Activated CD8-positive, alpha-beta T cell treated with anti-CD3 and anti-CD28 coated beads, Interleukin-2, amount 10 ng/mL, durations not matched to agents 7 days and 5 days (primary cell): ENCODE data around the gene PELI1. TPM values are rescaled to one million over a fixed set of nuclear protein-coding genes. Genes with fewer than 3 reads are reported as not detected.
A peak's percentile ranks its signal among the peaks of the same experiment; 100 is the strongest.
"Not testable (repeated sequence)": the region's sequence is repeated elsewhere in the genome, so short reads cannot be mapped to it uniquely, and the experiment has no call there.

ENCODE experiments used
- ATAC-seq: fragments of 150-1000 bp; cut with Tn5 transposase; one replicate; pipeline ENCODE4 v1.10.0; 2021; ENCODE audit warnings: moderate library complexity
- CTCF ChIA-PET: fragments of 350-600 bp; sonication (Branson Sonifier 250); formaldehyde crosslinking; loops from one replicate; lab custom pipeline; 2021; ENCODE audit warnings: antibody characterized with exemption; lab: Charles Lee
- POLR2A ChIA-PET: fragments of 350-600 bp; sonication (Branson Sonifier 250); formaldehyde crosslinking; loops from one replicate; lab custom pipeline; 2021; ENCODE audit warnings: antibody characterized with exemption; lab: Charles Lee
- DNase-seq: peaks from one replicate; pipeline ENCODE4 v3.0.0-alpha.2; 2020
- H3K27ac Mint-ChIP-seq: one replicate; pipeline ENCODE4 v1.8.0; 2021; ENCODE audit warnings: mild to moderate bottlenecking, mixed read lengths
- H3K27me3 Mint-ChIP-seq: one replicate; pipeline ENCODE4 v1.8.0; 2021; ENCODE audit warnings: low read depth, mixed read lengths
- H3K36me3 Mint-ChIP-seq: one replicate; pipeline ENCODE4 v1.8.0; 2021; ENCODE audit warnings: low read depth, mixed read lengths
- H3K4me1 Mint-ChIP-seq: one replicate; pipeline ENCODE4 v1.8.0; 2021; ENCODE audit warnings: low read depth, mixed read lengths
- H3K4me3 Mint-ChIP-seq: one replicate; pipeline ENCODE4 v1.8.0; 2021; ENCODE audit warnings: mild to moderate bottlenecking, mixed read lengths
- H3K9me3 Mint-ChIP-seq: one replicate; pipeline ENCODE4 v1.8.0; 2022; ENCODE audit warnings: mixed read lengths; ENCODE audit not compliant: insufficient read depth
- total RNA-seq, 2 experiments: library from RNA; stranded (reverse); gene quantifications; one replicate each; pipeline ENCODE4 v1.2.3, GENCODE V29; 2021

The PELI1 gene
- total RNA-seq, 2 experiments from 2014 or later, result 21.1 to 21.9 TPM

DNA sequence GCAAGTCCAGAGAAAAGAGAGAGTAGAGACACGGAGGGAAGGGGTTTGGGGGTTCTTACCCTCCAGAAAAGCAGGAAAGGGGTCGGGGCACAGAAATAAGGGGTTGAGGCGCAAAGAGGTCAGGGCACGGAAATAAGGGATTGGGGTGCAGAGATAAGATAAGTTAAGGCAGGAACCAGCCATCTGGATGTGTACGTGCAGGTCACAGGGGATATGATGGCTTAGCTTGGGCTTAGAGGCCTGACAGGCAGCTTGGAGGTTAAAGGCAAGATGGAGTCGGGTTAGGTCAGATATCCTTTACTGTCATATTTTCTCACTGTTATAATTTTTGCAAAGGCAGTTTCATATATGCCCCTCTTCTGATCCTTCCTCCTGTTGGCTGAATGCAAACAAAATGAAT, 64.5 kb downstream of the PELI1 start:
- H3K4me3 Mint-ChIP-seq, H3K36me3 Mint-ChIP-seq, ATAC-seq, H3K4me1 Mint-ChIP-seq, DNase-seq, H3K27ac Mint-ChIP-seq, CTCF ChIA-PET, POLR2A ChIA-PET, H3K27me3 Mint-ChIP-seq, H3K9me3 Mint-ChIP-seq: not testable (repeated sequence)

GRCh38 chr2:64076828-64077227, 67.4 kb downstream of the PELI1 start:
- DNase-seq, H3K27me3 Mint-ChIP-seq, ATAC-seq, H3K4me3 Mint-ChIP-seq, H3K27ac Mint-ChIP-seq, H3K36me3 Mint-ChIP-seq, CTCF ChIA-PET, H3K9me3 Mint-ChIP-seq, POLR2A ChIA-PET, H3K4me1 Mint-ChIP-seq: not testable (repeated sequence)

GRCh38 chr2:64074616-64075015, 69.6 kb downstream of the PELI1 start:
- H3K4me3 Mint-ChIP-seq, H3K36me3 Mint-ChIP-seq, CTCF ChIA-PET, H3K27me3 Mint-ChIP-seq, ATAC-seq, H3K27ac Mint-ChIP-seq, POLR2A ChIA-PET, DNase-seq, H3K9me3 Mint-ChIP-seq, H3K4me1 Mint-ChIP-seq: not testable (repeated sequence)

- ChIA-PET POLR2A (no interaction called here), CTCF (no interaction called here)
- Mint-ChIP-seq H3K4me1 (peaks cover 22% of the 10 kb centered on the region), H3K4me3 (no peak overlapping the region), H3K9me3 (no peaks in the 10 kb centered on the region), H3K27me3 (no peaks in the 10 kb centered on the region), H3K27ac (no peak overlapping the region), H3K36me3 (no peaks in the 10 kb centered on the region)
- DNase-seq (no peak), ATAC-seq (no peak)
These were observed 76.9 kb downstream of the PELI1 start for GRCh38 chr2:64067326-64067725.

DNA sequence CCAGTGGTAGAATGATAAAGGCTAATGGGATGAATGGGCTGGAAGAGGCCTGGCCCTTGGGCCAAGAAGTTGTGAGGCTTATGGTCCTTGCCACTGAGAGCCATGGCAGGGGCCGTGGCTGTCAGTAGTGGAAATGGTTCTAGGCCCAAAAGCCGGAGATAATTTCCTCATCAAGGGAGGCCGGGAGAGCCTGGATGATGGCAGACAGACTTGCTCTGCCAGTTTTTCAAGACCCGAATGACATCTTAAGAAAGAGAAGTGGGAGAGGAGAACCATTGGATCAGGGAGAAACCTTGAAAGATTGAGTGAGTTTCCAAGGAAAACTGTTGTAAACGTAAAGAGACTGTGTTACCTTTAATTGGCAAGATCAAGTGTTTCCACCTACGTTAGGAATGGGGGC, 78.7 kb downstream of the PELI1 start:
- ATAC-seq (no peak), DNase-seq (no peak)
- no peaks in the 10 kb centered on the region for H3K36me3 Mint-ChIP-seq
- H3K4me3 Mint-ChIP-seq, result no peak overlapping the region
- ChIA-PET POLR2A (interaction anchor here (0.6 kb wide), 1 partner anchor 94 kb away, joined by 3 read pairs; no protein-coding TSS in a partner anchor), CTCF (no interaction called here)
- H3K27me3 Mint-ChIP-seq, result no peaks in the 10 kb centered on the region
- no peaks in the 10 kb centered on the region for H3K9me3 Mint-ChIP-seq
- H3K27ac Mint-ChIP-seq, result no peak overlapping the region
- H3K4me1 Mint-ChIP-seq, result peaks cover 22% of the 10 kb centered on the region

DNA sequence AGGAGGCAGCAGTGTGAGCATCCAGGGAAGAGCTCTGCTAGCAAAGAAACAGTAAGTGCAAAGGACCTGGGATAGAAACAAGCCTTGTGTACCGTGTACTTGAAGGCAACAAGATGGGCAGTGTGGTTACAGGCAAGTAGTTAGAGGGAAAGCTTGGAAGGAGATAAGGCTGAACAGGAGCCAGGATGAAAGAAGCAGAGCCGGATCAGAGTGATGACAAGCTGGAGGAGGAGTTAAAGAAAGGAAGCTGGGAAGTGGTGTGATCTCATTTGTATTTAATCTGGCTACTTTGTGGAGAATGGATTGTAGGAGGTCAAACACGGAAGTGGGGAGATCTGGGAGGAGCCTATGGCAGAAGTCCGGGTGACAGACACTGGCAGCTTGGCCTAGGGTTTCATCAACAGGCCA, 80.3 kb downstream of the PELI1 start:
- ATAC-seq (no peak), DNase-seq (no peak)
- Mint-ChIP-seq H3K36me3 (no peaks in the 10 kb centered on the region), H3K27me3 (no peaks in the 10 kb centered on the region), H3K9me3 (no peaks in the 10 kb centered on the region), H3K27ac (peak overlapping the region; percentile 27), H3K4me1 (peaks cover 22% of the 10 kb centered on the region), H3K4me3 (no peak overlapping the region)
- CTCF ChIA-PET, result interaction anchor here (0.9 to 1.4 kb wide), 3 partner anchors 10 to 266 kb away, joined by 3 to 4 read pairs (median 4); no protein-coding TSS in a partner anchor
- POLR2A ChIA-PET, result interaction anchor here (0.5 kb wide), 1 partner anchor 23 kb away, joined by 3 read pairs; no protein-coding TSS in a partner anchor

DNA sequence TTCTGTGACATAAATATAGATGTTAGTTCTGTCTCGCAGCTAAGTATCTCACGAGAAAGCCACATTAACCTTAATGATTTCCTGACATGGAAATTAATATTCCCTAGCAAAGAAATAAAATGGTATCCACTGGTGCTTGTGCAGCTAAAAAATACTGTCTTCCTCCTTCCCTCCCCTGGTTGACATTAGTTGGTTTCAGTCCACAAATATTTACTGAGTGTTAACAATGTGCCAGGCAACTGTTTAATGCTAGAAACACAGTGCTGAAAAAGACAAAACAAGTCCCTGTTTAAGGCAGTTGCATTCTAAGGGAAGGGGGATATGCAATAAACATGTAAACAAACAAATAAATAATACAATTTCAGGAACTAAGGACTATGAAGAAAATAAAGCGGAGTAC, 80.8 kb downstream of the PELI1 start:
- DNase-seq (no peak), ATAC-seq (no peak)
- H3K36me3 Mint-ChIP-seq, result no peaks in the 10 kb centered on the region
- H3K9me3 Mint-ChIP-seq, result no peaks in the 10 kb centered on the region
- no peak overlapping the region for H3K27ac Mint-ChIP-seq
- H3K4me3 Mint-ChIP-seq, result no peak overlapping the region
- POLR2A ChIA-PET, result interaction anchor here (0.5 kb wide), 1 partner anchor 22 kb away, joined by 3 read pairs; no protein-coding TSS in a partner anchor
- peaks cover 22% of the 10 kb centered on the region for H3K4me1 Mint-ChIP-seq
- CTCF ChIA-PET, result interaction anchor here (0.9 to 1.3 kb wide), 7 partner anchors 9 to 424 kb away, joined by 3 to 5 read pairs (median 4); no protein-coding TSS in a partner anchor
- H3K27me3 Mint-ChIP-seq, result no peaks in the 10 kb centered on the region

DNA sequence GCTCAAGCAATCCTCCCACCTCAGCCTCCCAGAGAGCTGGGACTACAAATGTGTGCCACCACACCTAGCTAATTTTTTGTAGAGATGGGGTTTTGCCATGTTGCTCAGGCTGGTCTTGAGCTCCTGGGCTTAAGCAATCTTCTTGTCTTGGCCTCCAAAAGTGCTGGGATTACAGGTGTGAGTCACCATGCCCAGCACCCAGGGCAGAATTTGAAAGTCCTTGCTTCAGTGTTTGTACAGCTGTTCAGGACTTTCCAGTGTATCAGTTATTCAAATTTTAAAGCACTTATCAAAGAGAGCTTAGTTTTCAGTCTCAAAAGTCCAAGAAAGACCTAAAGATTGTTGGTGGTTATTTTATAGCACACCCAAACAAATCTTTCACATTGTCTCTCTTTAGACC, 81.4 kb downstream of the PELI1 start:
- CTCF ChIA-PET, result interaction anchor here (1.0 to 1.3 kb wide), 6 partner anchors 11 to 425 kb away, joined by 3 to 5 read pairs (median 4); no protein-coding TSS in a partner anchor
- no peak for DNase-seq
- no peak for ATAC-seq
- peak overlapping the region; percentile 5 for H3K27ac Mint-ChIP-seq
- POLR2A ChIA-PET, result no interaction called here
- H3K27me3 Mint-ChIP-seq, result no peaks in the 10 kb centered on the region
- H3K9me3 Mint-ChIP-seq, result no peaks in the 10 kb centered on the region
- H3K36me3 Mint-ChIP-seq, result no peaks in the 10 kb centered on the region
- H3K4me1 Mint-ChIP-seq, result peaks cover 22% of the 10 kb centered on the region
- no peak overlapping the region for H3K4me3 Mint-ChIP-seq

- DNase-seq, result no peak
- ChIA-PET POLR2A (no interaction called here), CTCF (interaction anchor here (0.7 to 1.4 kb wide), 3 partner anchors 87 to 272 kb away, joined by 3 to 6 read pairs (median 3); no protein-coding TSS in a partner anchor)
- ATAC-seq, result no peak
- H3K27ac Mint-ChIP-seq, result no peak overlapping the region
- no peak overlapping the region for H3K4me3 Mint-ChIP-seq
- H3K9me3 Mint-ChIP-seq, result no peaks in the 10 kb centered on the region
- H3K27me3 Mint-ChIP-seq, result no peaks in the 10 kb centered on the region
- peaks cover 15% of the 10 kb centered on the region for H3K4me1 Mint-ChIP-seq
- H3K36me3 Mint-ChIP-seq, result no peaks in the 10 kb centered on the region
These were observed 85.0 kb downstream of the PELI1 start for GRCh38 chr2:64059270-64059669.

- POLR2A ChIA-PET, result no interaction called here
- Mint-ChIP-seq H3K36me3 (no peaks in the 10 kb centered on the region), H3K27me3 (no peaks in the 10 kb centered on the region), H3K27ac (no peak overlapping the region), H3K9me3 (no peaks in the 10 kb centered on the region), H3K4me3 (no peak overlapping the region), H3K4me1 (peaks cover 30% of the 10 kb centered on the region)
- CTCF ChIA-PET, result interaction anchor here (3.2 kb wide), 1 partner anchor 271 kb away, joined by 10 read pairs; no protein-coding TSS in a partner anchor
- no peak for DNase-seq
- ATAC-seq, result no peak
These were observed 88.2 kb downstream of the PELI1 start for GRCh38 chr2:64056021-64056420.

GRCh38 chr2:64054161-64054915, 89.9 kb downstream of the PELI1 start:
- no peak for ATAC-seq
- H3K36me3 Mint-ChIP-seq, result no peaks in the 10 kb centered on the region

More at GRCh38 chr2:64054161-64054915, 89.9 kb downstream of the PELI1 start:
- H3K4me1 Mint-ChIP-seq, result peaks cover 38% of the 10 kb centered on the region
- no peak overlapping the region for H3K4me3 Mint-ChIP-seq
- H3K27ac Mint-ChIP-seq, result no peak overlapping the region
- POLR2A ChIA-PET, result interaction anchor here (0.7 kb wide), 1 partner anchor 92 kb away, joined by 3 read pairs; no protein-coding TSS in a partner anchor
- no peaks in the 10 kb centered on the region for H3K27me3 Mint-ChIP-seq
- DNase-seq, result no peak
- H3K9me3 Mint-ChIP-seq, result no peaks in the 10 kb centered on the region
- CTCF ChIA-PET, result interaction anchor here (0.7 to 13.6 kb wide), 5 partner anchors 10 to 275 kb away, joined by 3 to 321 read pairs (median 3); no protein-coding TSS in a partner anchor
